Activated CD4-positive, alpha-beta T cell treated with anti-CD3 and anti-CD28 coated beads, Interleukin-2, amount 10 ng/mL, durations not matched to agents 24 days and 14 days (primary cell): Measurements from ENCODE around the gene GSE1. TPM values are rescaled to one million over a fixed set of nuclear protein-coding genes. Genes with fewer than 3 reads are reported as not detected.

ENCODE experiments used
- DNase-seq: peaks from one replicate; pipeline ENCODE4 v3.0.0; 2022
- H3K27ac Mint-ChIP-seq: one replicate; pipeline ENCODE4 v1.8.0; 2022; ENCODE audit warnings: mild to moderate bottlenecking, mixed read lengths
- H3K27me3 Mint-ChIP-seq: one replicate; pipeline ENCODE4 v1.8.0; 2022; ENCODE audit warnings: mixed read lengths
- H3K36me3 Mint-ChIP-seq: one replicate; pipeline ENCODE4 v1.8.0; 2022; ENCODE audit warnings: low read depth, mild to moderate bottlenecking, mixed read lengths
- H3K4me1 Mint-ChIP-seq: one replicate; pipeline ENCODE4 v1.8.0; 2021; ENCODE audit warnings: mixed read lengths
- H3K4me3 Mint-ChIP-seq: one replicate; pipeline ENCODE4 v1.8.0; 2022; ENCODE audit warnings: mild to moderate bottlenecking, moderate library complexity, mixed read lengths
- H3K9me3 Mint-ChIP-seq: one replicate; pipeline ENCODE4 v1.8.0; 2021; ENCODE audit warnings: mixed read lengths
- intact Hi-C: fragments of 100-400 bp; cut with micrococcal nuclease; formaldehyde crosslinking; loops from one replicate; pipeline ENCODE4 v1.15.1; 2023
- total RNA-seq: library from RNA; stranded (reverse); gene quantifications from 2 replicates; pipeline ENCODE4 v1.2.3, GENCODE V29; 2022

GSE1 gene
- total RNA-seq, 1 donor from 2014 or later: 37.5 TPM

- Mint-ChIP-seq H3K9me3 (no peaks in the 10 kb centered on the region), H3K36me3 (no peaks in the 10 kb centered on the region), H3K4me1 (peaks cover 2% of the 10 kb centered on the region), H3K27me3 (no peaks in the 10 kb centered on the region), H3K4me3 (no peak overlapping the region), H3K27ac (no peak overlapping the region)
- DNase-seq: no peak
- intact Hi-C loops: no loop called here
These were observed 35.1 kb downstream of the GSE1 start for GRCh38 chr16:85648070-85648714.

GRCh38 chr16:85648805-85649204 lies 35.7 kb downstream of the GSE1 start:
- intact Hi-C loops: no loop called here
- Mint-ChIP-seq H3K9me3 (no peaks in the 10 kb centered on the region), H3K27me3 (no peaks in the 10 kb centered on the region), H3K4me1 (peaks cover 2% of the 10 kb centered on the region), H3K36me3 (no peaks in the 10 kb centered on the region), H3K4me3 (no peak overlapping the region), H3K27ac (no peak overlapping the region)
- DNase-seq: no peak

- intact Hi-C loops: no loop called here
- peaks cover under 1% of the 10 kb centered on the region for H3K36me3 Mint-ChIP-seq
- no peaks in the 10 kb centered on the region for H3K4me1 Mint-ChIP-seq
- DNase-seq: no peak
- no peaks in the 10 kb centered on the region for H3K27me3 Mint-ChIP-seq
- H3K27ac Mint-ChIP-seq: no peak overlapping the region
- no peak overlapping the region for H3K4me3 Mint-ChIP-seq
- no peaks in the 10 kb centered on the region for H3K9me3 Mint-ChIP-seq
These were observed 36.5 kb downstream of the GSE1 start for GRCh38 chr16:85649411-85650134.

GRCh38 chr16:85650135-85650843 lies 37.2 kb downstream of the GSE1 start:
- no peaks in the 10 kb centered on the region for H3K4me1 Mint-ChIP-seq
- H3K27ac Mint-ChIP-seq: no peak overlapping the region
- no peak overlapping the region for H3K4me3 Mint-ChIP-seq
- intact Hi-C loops: no loop called here
- H3K9me3 Mint-ChIP-seq: no peaks in the 10 kb centered on the region
- DNase-seq: no peak
- H3K27me3 Mint-ChIP-seq: no peaks in the 10 kb centered on the region
- peaks cover 4% of the 10 kb centered on the region for H3K36me3 Mint-ChIP-seq

- no peak for DNase-seq
- Mint-ChIP-seq H3K4me3 (no peak overlapping the region), H3K4me1 (no peaks in the 10 kb centered on the region), H3K27me3 (no peaks in the 10 kb centered on the region), H3K9me3 (no peaks in the 10 kb centered on the region), H3K27ac (no peak overlapping the region), H3K36me3 (peaks cover 8% of the 10 kb centered on the region)
- intact Hi-C loops: no loop called here
These were observed 37.9 kb downstream of the GSE1 start for GRCh38 chr16:85650844-85651628.

- DNase-seq: no peak
- Mint-ChIP-seq H3K9me3 (no peaks in the 10 kb centered on the region), H3K4me3 (no peak overlapping the region), H3K36me3 (peaks cover 13% of the 10 kb centered on the region), H3K27me3 (no peaks in the 10 kb centered on the region), H3K27ac (no peak overlapping the region), H3K4me1 (no peaks in the 10 kb centered on the region)
- intact Hi-C loops: no loop called here
These were observed 38.7 kb downstream of the GSE1 start for GRCh38 chr16:85651629-85652430.

GRCh38 chr16:85652431-85653221 lies 39.5 kb downstream of the GSE1 start:
- no peak overlapping the region for H3K4me3 Mint-ChIP-seq
- no peaks in the 10 kb centered on the region for H3K4me1 Mint-ChIP-seq
- intact Hi-C loops: no loop called here
- DNase-seq: no peak
- no peaks in the 10 kb centered on the region for H3K9me3 Mint-ChIP-seq
- H3K36me3 Mint-ChIP-seq: peaks cover 13% of the 10 kb centered on the region
- H3K27me3 Mint-ChIP-seq: no peaks in the 10 kb centered on the region
- no peak overlapping the region for H3K27ac Mint-ChIP-seq

GRCh38 chr16:85653290-85653891 lies 40.3 kb downstream of the GSE1 start:
- no peak for DNase-seq
- intact Hi-C loops: no loop called here
- no peaks in the 10 kb centered on the region for H3K4me1 Mint-ChIP-seq
- H3K36me3 Mint-ChIP-seq: peaks cover 13% of the 10 kb centered on the region
- no peak overlapping the region for H3K27ac Mint-ChIP-seq
- H3K27me3 Mint-ChIP-seq: no peaks in the 10 kb centered on the region
- H3K9me3 Mint-ChIP-seq: no peaks in the 10 kb centered on the region
- H3K4me3 Mint-ChIP-seq: no peak overlapping the region

- Mint-ChIP-seq H3K9me3 (no peaks in the 10 kb centered on the region), H3K27ac (no peak overlapping the region), H3K36me3 (peaks cover 13% of the 10 kb centered on the region)
These were observed 41.4 kb downstream of the GSE1 start for GRCh38 chr16:85654251-85655095.

GRCh38 chr16:85655216-85656129 lies 42.4 kb downstream of the GSE1 start:
- no peak overlapping the region for H3K4me3 Mint-ChIP-seq
- H3K27ac Mint-ChIP-seq: no peak overlapping the region
- H3K4me1 Mint-ChIP-seq: peaks cover 3% of the 10 kb centered on the region
- H3K36me3 Mint-ChIP-seq: peaks cover 17% of the 10 kb centered on the region
- no peak for DNase-seq
- intact Hi-C loops: no loop called here
- H3K27me3 Mint-ChIP-seq: no peaks in the 10 kb centered on the region
- no peaks in the 10 kb centered on the region for H3K9me3 Mint-ChIP-seq

More at GRCh38 chr16:85654251-85655095, 41.4 kb downstream of the GSE1 start:
- H3K4me3 Mint-ChIP-seq: no peak overlapping the region
- H3K4me1 Mint-ChIP-seq: no peaks in the 10 kb centered on the region
- DNase-seq: no peak
- intact Hi-C loops: no loop called here
- H3K27me3 Mint-ChIP-seq: no peaks in the 10 kb centered on the region
